GM12875 (cell line): Measurements from ENCODE around the gene GAA.

ENCODE experiments used
- H3K4me3 ChIP-seq: one replicate; pipeline ENCODE4 v1.5.1; 2011; ENCODE audit warnings: low read depth, low read length, control low read depth
- TF ChIP-seq, protein P1 (sequence below): IDR thresholded peaks from 2 replicates; pipeline ENCODE4 v1.5.1; 2011; ENCODE audit warnings: low read depth, mild to moderate bottlenecking, control low read depth, inconsistent platforms, low read length, moderate library complexity, borderline replicate concordance; ENCODE audit not compliant: insufficient read depth

GAA gene

DNA sequence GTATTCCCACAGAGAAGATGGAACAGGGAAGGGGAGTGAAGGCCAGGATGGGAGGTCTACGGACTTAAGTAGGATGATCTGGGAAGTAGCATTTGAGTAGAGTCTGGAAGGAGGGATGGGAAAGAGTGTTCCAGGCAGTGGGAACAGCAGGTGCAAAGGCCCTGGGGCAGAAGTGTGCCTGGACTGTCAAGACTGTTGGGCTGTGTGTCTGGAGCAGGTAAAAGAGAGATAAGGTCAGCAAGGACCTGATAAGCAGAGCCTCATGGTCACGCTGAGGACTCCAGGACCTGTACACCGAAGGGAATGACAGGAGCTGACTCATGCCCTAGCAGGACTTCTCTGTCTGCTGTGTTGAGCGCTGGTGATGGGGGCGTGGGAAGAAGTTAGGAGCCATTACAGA lies 67.7 kb downstream of the GAA start:
- no peak overlapping the region for H3K4me3 ChIP-seq
- TF ChIP-seq, protein P1, sequence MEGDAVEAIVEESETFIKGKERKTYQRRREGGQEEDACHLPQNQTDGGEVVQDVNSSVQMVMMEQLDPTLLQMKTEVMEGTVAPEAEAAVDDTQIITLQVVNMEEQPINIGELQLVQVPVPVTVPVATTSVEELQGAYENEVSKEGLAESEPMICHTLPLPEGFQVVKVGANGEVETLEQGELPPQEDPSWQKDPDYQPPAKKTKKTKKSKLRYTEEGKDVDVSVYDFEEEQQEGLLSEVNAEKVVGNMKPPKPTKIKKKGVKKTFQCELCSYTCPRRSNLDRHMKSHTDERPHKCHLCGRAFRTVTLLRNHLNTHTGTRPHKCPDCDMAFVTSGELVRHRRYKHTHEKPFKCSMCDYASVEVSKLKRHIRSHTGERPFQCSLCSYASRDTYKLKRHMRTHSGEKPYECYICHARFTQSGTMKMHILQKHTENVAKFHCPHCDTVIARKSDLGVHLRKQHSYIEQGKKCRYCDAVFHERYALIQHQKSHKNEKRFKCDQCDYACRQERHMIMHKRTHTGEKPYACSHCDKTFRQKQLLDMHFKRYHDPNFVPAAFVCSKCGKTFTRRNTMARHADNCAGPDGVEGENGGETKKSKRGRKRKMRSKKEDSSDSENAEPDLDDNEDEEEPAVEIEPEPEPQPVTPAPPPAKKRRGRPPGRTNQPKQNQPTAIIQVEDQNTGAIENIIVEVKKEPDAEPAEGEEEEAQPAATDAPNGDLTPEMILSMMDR = no peak
